Neural cell (in vitro differentiated cells): ENCODE results near the gene ZNF624. TPM values are rescaled to one million over a fixed set of nuclear protein-coding genes. Genes with fewer than 3 reads are reported as not detected.

Experiments
- H2AFZ ChIP-seq: fragments of 200-600, 300-800 bp; sonication (generic), shearing (Covaris generic); 2 replicates; pipeline ENCODE4 v1.6.0; 2014; ENCODE audit warnings: low read depth, mild to moderate bottlenecking, antibody characterized with exemption, low read length, moderate library complexity
- H3F3A ChIP-seq: fragments of 200-600 bp; shearing (Covaris generic); 2 replicates; pipeline ENCODE4 v1.6.1; 2016; ENCODE audit warnings: mild to moderate bottlenecking, moderate library complexity, mixed read lengths, antibody characterized with exemption, low read length; ENCODE audit not compliant: insufficient read depth, poor library complexity, severe bottlenecking
- H3K27ac ChIP-seq: fragments of 200-600, 300-800 bp; sonication (generic), shearing (Covaris generic); 2 replicates; pipeline ENCODE4 v1.5.1; 2014; ENCODE audit warnings: mild to moderate bottlenecking, low read length, moderate library complexity
- H3K27me3 ChIP-seq: fragments of 300-800, 200-600 bp; sonication (generic), shearing (Covaris generic); 2 replicates; pipeline ENCODE4 v1.6.0; 2014; ENCODE audit warnings: mild to moderate bottlenecking, low read depth, low read length, moderate library complexity; ENCODE audit not compliant: insufficient read depth
- H3K36me3 ChIP-seq: fragments of 300-800, 200-600 bp; sonication (generic), shearing (Covaris generic); 2 replicates; pipeline ENCODE4 v1.5.1; 2014; ENCODE audit warnings: mild to moderate bottlenecking, antibody characterized with exemption, low read length, moderate library complexity; ENCODE audit not compliant: insufficient read depth
- H3K4me2 ChIP-seq: fragments of 300-800, 200-600 bp; sonication (generic), shearing (Covaris generic); 2 replicates; pipeline ENCODE4 v1.6.0; 2014; ENCODE audit warnings: mild to moderate bottlenecking, low read length
- H3K4me3 ChIP-seq: fragments of 300-800, 200-600 bp; sonication (generic), shearing (Covaris generic); 2 replicates; pipeline ENCODE4 v1.5.1; 2014; ENCODE audit warnings: mild to moderate bottlenecking, low read length, moderate library complexity
- H3K79me2 ChIP-seq: fragments of 200-600 bp; shearing (Covaris generic); replicated peaks from 2 replicates; pipeline ENCODE4 v1.6.0; 2014; ENCODE audit warnings: mild to moderate bottlenecking, low read length, moderate library complexity; ENCODE audit not compliant: insufficient read depth
- H3K9ac ChIP-seq: fragments of 300-800, 200-600 bp; sonication (generic), shearing (Covaris generic); 2 replicates; pipeline ENCODE4 v1.6.1; 2016; ENCODE audit warnings: mild to moderate bottlenecking, low read length, mixed read lengths
- H3K9me2 ChIP-seq: fragments of 200-600 bp; shearing (Covaris generic); 2 replicates; pipeline ENCODE4 v1.6.1; 2016; ENCODE audit warnings: mild to moderate bottlenecking, low read length, mixed read lengths; ENCODE audit not compliant: insufficient read depth
- H3K9me3 ChIP-seq: fragments of 200-600, 300-800 bp; sonication (generic), shearing (Covaris generic); 2 replicates; pipeline ENCODE4 v1.6.1; 2016; ENCODE audit warnings: mild to moderate bottlenecking, mixed run types, low read length, moderate library complexity, mixed read lengths
- H4K20me1 ChIP-seq: fragments of 200-600 bp; shearing (Covaris generic); 2 replicates; pipeline ENCODE4 v1.6.1; 2016; ENCODE audit warnings: mild to moderate bottlenecking, mixed run types; ENCODE audit not compliant: insufficient read depth
- CTCF ChIP-seq: fragments of 450-650 bp; IDR thresholded peaks from 2 replicates; pipeline ENCODE4 v1.5.1; 2014; ENCODE audit warnings: antibody characterized with exemption, mild to moderate bottlenecking, moderate library complexity; ENCODE audit not compliant: poor library complexity, severe bottlenecking
- EP300 ChIP-seq: fragments of 450-650 bp; conservative IDR thresholded peaks from 2 replicates; pipeline ENCODE4 v1.6.1; 2014; ENCODE audit warnings: antibody characterized with exemption, mild to moderate bottlenecking, moderate library complexity; ENCODE audit not compliant: poor library complexity, severe bottlenecking
- EZH2 ChIP-seq: fragments of 200-600, 300-800 bp; shearing (Covaris generic), sonication (generic); IDR thresholded peaks from 2 replicates; pipeline ENCODE4 v1.6.1; 2014; ENCODE audit warnings: antibody characterized with exemption, low read length, borderline replicate concordance, mild to moderate bottlenecking; ENCODE audit not compliant: insufficient read depth, poor library complexity, severe bottlenecking
- MXI1 ChIP-seq: fragments of 450-650 bp; conservative IDR thresholded peaks from 2 replicates; pipeline ENCODE4 v1.6.1; 2014; ENCODE audit warnings: antibody characterized with exemption, mild to moderate bottlenecking; ENCODE audit not compliant: poor library complexity, severe bottlenecking
- POLR2AphosphoS5 ChIP-seq: IDR thresholded peaks from 2 replicates; pipeline ENCODE4 v1.6.1; 2012
- RAD21 ChIP-seq: fragments of 450-650 bp; conservative IDR thresholded peaks from 2 replicates; pipeline ENCODE4 v1.6.1; 2014; ENCODE audit warnings: antibody characterized with exemption, mild to moderate bottlenecking, moderate library complexity
- SMC3 ChIP-seq: fragments of 450-650 bp; conservative IDR thresholded peaks from 2 replicates; pipeline ENCODE4 v1.6.1; 2014; ENCODE audit warnings: antibody characterized with exemption, mild to moderate bottlenecking, moderate library complexity; ENCODE audit not compliant: poor library complexity
- TAF1 ChIP-seq: IDR thresholded peaks from 2 replicates; pipeline ENCODE4 v1.6.1; 2012; ENCODE audit warnings: low read depth
- polyA plus RNA-seq: library from polyadenylated mRNA; depleted of rRNA; stranded (reverse); fragments of >200 nt; gene quantifications from 2 replicates; pipeline ENCODE4 v1.2.3, GENCODE V29; 2014
- TF ChIP-seq, protein P1 (sequence below): IDR thresholded peaks from 2 replicates; pipeline ENCODE4 v1.6.1; 2012; ENCODE audit warnings: borderline replicate concordance

Gene ZNF624
- polyA plus RNA-seq, 1 donor from 2014 or later, result 13.4 TPM

- Histone ChIP-seq H3K27ac (no peak overlapping the region), H3K4me3 (no peak overlapping the region), H3K79me2 (no peaks in the 10 kb centered on the region), H3K9me2 (no peaks in the 10 kb centered on the region), H3K4me2 (no peak overlapping the region), H3F3A (no peaks in the 10 kb centered on the region), H4K20me1 (no peaks in the 10 kb centered on the region), H3K9me3 (peaks cover 30% of the 10 kb centered on the region), H3K36me3 (peaks cover 29% of the 10 kb centered on the region), H3K9ac (no peak overlapping the region), H2AFZ (no peak overlapping the region), H3K27me3 (no peaks in the 10 kb centered on the region)
- TF ChIP-seq RAD21, result no peak
- no peak for TF ChIP-seq SMC3
- TF ChIP-seq TAF1, result no peak
- no peak for TF ChIP-seq POLR2AphosphoS5
- TF ChIP-seq EZH2, result no peak
Measured at GRCh38 chr17:16622540-16623277, 30.9 kb downstream of the ZNF624 start.

GRCh38 chr17:16617481-16618060 is 36.1 kb downstream of the ZNF624 start:
- TF ChIP-seq CTCF (no peak), EZH2 (no peak), RAD21 (no peak), TAF1 (no peak), MXI1 (no peak), SMC3 (no peak), POLR2AphosphoS5 (no peak), EP300 (no peak)
- TF ChIP-seq, protein P1, sequence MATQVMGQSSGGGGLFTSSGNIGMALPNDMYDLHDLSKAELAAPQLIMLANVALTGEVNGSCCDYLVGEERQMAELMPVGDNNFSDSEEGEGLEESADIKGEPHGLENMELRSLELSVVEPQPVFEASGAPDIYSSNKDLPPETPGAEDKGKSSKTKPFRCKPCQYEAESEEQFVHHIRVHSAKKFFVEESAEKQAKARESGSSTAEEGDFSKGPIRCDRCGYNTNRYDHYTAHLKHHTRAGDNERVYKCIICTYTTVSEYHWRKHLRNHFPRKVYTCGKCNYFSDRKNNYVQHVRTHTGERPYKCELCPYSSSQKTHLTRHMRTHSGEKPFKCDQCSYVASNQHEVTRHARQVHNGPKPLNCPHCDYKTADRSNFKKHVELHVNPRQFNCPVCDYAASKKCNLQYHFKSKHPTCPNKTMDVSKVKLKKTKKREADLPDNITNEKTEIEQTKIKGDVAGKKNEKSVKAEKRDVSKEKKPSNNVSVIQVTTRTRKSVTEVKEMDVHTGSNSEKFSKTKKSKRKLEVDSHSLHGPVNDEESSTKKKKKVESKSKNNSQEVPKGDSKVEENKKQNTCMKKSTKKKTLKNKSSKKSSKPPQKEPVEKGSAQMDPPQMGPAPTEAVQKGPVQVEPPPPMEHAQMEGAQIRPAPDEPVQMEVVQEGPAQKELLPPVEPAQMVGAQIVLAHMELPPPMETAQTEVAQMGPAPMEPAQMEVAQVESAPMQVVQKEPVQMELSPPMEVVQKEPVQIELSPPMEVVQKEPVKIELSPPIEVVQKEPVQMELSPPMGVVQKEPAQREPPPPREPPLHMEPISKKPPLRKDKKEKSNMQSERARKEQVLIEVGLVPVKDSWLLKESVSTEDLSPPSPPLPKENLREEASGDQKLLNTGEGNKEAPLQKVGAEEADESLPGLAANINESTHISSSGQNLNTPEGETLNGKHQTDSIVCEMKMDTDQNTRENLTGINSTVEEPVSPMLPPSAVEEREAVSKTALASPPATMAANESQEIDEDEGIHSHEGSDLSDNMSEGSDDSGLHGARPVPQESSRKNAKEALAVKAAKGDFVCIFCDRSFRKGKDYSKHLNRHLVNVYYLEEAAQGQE, result no peak
- H3K79me2 ChIP-seq, result no peaks in the 10 kb centered on the region
- H3K4me3 ChIP-seq, result no peak overlapping the region
- H2AFZ ChIP-seq, result no peak overlapping the region
- H3K27ac ChIP-seq, result no peak overlapping the region
- peaks cover 10% of the 10 kb centered on the region for H3K36me3 ChIP-seq
- no peak overlapping the region for H3K9ac ChIP-seq
- H4K20me1 ChIP-seq, result no peaks in the 10 kb centered on the region
- no peaks in the 10 kb centered on the region for H3F3A ChIP-seq
- H3K4me2 ChIP-seq, result no peak overlapping the region
- no peaks in the 10 kb centered on the region for H3K27me3 ChIP-seq
- H3K9me2 ChIP-seq, result no peaks in the 10 kb centered on the region
- H3K9me3 ChIP-seq, result peaks cover 11% of the 10 kb centered on the region
